GM21529 (cell line): ENCODE results near the gene CRYZL1.

ENCODE experiments used
- ATAC-seq: cut with Tn5 transposase; IDR thresholded peaks from one replicate; pipeline ENCODE4 v1.9.1; 2021; ENCODE audit not compliant: unreplicated experiment

Gene CRYZL1

DNA sequence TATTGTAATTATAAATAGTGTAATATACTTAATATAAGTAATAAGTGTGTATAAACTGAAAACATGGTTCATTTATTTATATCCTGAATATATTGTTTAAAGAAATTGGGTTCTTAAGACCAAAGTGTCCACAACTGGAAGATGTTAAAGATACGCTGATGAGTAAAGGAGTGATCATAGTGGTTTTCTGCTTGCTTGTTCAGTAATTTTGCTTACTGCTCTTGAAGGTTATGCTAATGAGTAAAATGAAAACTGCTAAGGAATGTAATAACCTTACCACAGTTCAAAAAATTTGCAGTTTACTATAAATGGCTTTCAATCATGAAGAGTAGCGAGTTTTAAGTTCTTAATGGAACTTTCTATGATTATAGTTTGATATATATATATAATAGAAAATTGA is 75.0 kb downstream of the CRYZL1 start:
- no peak for ATAC-seq

- no peak for ATAC-seq
Observed at GRCh38 chr21:33562389-33562788, 79.2 kb downstream of the CRYZL1 start.

DNA sequence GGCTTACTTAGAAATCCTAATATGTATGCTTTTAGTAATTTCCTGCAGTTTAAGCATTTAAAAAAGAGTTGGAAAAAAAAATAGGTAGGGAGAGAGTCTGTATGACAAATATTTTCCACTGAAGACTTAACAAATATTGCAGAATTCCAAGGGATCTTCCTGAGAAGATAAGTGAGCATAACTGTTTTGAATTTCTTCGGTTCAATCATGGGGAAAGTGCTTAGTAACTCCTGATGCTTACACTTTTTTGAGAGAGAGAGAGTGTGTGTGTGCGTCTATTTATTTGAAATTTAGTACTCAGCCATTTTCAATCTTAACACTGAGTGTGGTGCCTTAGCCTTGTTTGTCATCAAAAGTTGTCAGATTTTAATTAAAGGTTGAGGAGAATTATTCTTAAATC is 80.2 kb downstream of the CRYZL1 start:
- ATAC-seq, result no peak

- no peak for ATAC-seq
Observed at GRCh38 chr21:33560965-33561364, 80.6 kb downstream of the CRYZL1 start.

DNA sequence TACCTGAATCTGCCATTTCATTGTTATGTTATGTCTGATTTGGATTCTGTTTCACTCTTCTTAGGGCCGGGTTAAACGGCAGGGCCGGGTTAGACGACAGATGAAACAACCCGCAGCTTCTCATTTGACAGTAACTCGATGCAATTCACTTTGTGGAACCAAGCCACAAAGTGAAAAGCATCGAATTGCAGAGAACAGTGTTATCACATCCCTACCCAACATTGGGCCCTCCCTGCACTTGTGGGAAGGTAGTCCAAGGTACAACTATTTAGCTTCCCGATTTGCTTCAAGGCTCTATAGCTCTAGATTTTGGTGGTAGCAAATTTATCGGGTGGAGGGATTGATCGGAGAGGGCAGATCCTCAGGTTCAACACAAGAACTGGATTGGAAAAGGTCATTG is 81.7 kb downstream of the CRYZL1 start:
- ATAC-seq, result no peak

DNA sequence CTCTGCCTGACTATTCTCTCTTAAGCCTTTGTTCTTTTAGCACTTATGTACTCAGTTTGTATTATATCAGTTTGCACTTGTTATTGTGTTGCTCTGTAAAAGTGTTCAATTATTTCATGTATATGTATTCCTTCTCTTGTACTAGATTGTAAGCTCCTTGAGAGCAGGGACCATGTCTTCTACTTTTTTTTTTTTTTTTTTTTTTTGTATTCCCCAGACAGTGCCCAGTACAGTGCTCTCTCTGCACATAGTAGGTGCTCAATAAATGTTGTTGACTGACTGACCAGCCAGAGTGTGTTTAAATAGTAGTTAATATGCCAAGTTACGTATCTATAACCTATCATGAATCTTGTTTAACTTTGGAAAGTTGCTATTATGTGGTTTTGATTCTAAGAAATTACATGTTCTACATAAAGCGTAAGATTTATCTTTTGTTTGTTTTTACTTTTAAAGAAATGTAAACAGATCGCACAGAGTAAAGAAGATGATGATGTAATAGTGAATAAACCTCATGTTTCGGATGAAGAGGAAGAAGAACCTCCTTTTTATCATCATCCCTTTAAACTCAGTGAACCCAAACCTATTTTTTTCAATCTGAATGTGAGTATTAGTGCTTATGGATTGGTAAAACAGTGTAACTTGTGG is 82.6 kb downstream of the CRYZL1 start:
- no peak for ATAC-seq

- no peak for ATAC-seq
Observed at GRCh38 chr21:33557447-33557846, 84.1 kb downstream of the CRYZL1 start.

DNA sequence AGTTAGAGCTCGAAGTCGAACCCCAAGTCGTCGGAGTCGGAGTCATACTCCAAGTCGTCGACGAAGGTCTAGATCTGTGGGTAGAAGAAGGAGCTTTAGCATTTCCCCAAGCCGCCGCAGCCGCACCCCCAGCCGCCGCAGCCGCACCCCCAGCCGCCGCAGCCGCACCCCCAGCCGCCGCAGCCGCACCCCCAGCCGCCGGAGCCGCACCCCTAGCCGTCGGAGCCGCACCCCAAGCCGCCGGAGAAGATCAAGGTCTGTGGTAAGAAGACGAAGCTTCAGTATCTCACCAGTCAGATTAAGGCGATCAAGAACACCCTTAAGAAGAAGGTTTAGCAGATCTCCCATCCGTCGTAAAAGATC is 86.6 kb downstream of the CRYZL1 start:
- no peak for ATAC-seq

GRCh38 chr21:33554236-33554981 is 87.1 kb downstream of the CRYZL1 start:
- ATAC-seq, result no peak

DNA sequence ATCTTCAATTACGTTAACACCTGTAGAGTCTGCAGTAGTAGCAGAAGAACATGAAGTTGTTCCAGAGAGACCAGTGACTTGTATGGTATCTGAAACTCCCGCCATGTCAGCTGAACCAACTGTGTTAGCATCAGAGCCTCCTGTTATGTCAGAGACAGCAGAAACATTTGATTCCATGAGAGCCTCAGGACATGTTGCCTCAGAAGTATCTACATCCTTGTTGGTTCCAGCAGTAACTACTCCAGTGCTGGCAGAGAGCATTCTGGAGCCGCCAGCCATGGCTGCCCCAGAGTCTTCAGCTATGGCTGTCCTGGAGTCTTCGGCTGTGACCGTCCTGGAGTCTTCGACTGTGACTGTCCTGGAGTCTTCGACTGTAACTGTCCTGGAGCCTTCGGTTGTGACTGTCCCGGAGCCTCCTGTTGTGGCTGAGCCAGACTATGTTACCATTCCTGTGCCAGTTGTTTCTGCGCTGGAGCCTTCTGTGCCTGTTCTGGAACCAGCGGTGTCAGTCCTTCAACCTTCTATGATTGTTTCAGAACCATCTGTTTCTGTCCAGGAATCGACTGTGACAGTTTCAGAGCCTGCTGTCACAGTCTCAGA is 88.4 kb downstream of the CRYZL1 start:
- no peak for ATAC-seq

DNA sequence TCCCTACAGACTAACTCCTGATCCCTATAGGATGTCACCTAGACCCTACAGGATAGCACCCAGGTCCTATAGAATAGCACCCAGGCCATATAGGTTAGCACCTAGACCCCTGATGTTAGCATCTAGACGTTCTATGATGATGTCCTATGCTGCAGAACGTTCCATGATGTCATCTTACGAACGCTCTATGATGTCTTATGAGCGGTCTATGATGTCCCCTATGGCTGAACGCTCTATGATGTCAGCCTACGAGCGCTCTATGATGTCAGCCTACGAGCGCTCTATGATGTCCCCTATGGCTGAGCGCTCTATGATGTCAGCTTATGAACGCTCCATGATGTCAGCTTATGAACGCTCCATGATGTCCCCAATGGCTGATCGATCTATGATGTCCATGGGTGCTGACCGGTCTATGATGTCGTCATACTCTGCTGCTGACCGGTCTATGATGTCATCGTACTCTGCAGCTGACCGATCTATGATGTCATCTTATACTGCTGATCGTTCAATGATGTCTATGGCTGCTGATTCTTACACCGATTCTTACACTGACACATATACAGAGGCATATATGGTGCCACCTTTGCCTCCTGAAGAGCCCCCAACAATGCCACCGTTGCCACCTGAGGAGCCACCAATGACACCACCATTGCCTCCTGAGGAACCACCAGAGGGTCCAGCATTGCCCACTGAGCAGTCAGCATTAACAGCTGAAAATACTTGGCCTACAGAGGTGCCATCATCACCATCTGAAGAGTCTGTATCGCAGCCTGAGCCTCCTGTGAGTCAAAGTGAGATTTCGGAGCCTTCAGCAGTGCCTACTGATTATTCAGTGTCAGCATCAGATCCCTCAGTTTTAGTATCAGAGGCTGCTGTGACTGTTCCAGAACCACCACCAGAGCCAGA is 89.2 kb downstream of the CRYZL1 start:
- no peak for ATAC-seq

GRCh38 chr21:33551664-33552063 is 89.9 kb downstream of the CRYZL1 start:
- ATAC-seq, result no peak

GRCh38 chr21:33550772-33551660 is 90.5 kb downstream of the CRYZL1 start:
- ATAC-seq, result no peak

DNA sequence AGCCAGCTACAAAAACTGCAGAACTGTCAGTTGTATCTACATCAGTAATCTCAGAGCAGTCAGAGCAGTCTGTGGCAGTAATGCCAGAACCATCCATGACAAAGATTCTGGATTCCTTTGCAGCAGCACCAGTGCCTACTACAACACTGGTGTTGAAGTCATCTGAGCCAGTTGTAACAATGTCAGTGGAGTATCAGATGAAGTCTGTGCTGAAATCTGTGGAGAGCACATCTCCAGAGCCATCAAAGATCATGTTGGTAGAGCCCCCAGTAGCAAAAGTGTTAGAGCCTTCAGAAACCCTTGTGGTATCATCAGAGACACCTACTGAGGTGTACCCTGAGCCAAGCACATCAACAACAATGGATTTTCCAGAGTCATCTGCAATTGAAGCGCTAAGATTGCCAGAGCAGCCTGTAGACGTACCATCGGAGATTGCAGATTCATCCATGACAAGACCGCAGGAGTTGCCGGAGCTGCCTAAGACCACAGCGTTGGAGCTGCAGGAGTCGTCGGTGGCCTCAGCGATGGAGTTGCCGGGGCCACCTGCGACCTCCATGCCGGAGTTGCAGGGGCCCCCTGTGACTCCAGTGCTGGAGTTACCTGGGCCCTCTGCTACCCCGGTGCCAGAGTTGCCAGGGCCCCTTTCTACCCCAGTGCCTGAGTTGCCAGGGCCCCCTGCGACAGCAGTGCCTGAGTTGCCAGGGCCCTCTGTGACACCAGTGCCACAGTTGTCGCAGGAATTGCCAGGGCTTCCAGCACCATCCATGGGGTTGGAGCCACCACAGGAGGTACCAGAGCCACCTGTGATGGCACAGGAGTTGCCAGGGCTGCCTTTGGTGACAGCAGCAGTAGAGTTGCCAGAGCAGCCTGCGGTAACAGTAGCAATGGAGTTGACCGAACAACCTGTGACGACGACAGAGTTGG is 91.4 kb downstream of the CRYZL1 start:
- no peak for ATAC-seq

DNA sequence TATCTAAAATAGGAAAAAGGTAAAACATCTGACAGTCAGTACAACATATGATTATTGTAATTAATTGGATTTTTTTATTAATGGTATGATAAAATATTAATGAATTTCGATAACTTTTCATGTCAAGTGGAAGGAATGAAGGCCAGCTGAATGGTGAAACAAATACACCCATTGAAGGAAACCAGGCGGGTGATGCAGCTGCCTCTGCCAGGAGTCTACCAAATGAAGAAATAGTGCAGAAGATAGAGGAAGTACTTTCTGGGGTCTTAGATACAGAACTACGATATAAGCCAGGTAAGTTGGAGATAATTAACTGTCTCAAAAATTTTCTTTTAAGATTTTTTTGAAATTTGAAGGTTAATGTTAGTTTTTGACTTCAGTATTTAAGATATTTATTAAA is 95.5 kb downstream of the CRYZL1 start:
- no peak for ATAC-seq

DNA sequence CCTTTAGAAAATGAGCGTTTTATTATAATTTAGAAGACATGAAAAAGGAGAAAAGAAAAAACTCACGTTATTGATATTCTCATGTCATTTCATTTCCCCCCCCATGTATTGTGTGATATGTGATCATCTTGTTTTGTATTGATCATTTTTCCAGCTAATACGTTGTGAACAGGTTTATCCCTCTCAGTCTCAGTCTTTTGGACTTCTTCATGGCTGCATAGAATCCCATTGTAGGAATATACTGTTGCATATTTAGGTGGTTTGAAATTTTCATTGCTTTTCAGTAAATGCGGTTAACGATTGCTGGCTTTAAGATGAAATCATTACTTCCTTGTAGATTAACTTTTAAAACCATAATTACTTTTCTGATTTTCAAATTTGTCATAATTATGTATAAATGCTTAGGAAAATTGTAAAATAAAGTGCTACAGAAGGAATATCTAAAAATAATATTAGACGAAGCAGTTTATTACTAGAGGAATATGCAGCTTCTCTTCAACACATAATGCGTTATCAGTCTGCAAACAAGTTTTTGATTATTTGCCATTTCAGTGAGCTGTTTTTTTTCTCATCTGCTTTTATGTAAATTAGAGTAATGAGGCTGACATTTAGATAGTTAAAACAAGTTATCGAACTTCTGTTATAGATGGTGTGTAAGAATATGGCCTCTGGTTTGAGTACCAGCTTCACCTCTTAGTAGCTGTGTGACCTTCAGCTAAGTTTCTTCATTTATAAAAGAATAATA is 96.9 kb downstream of the CRYZL1 start:
- no peak for ATAC-seq

GRCh38 chr21:33543505-33544129 is 97.9 kb downstream of the CRYZL1 start:
- no peak for ATAC-seq
